Activated T-cell treated with anti-CD3 and anti-CD28 coated beads for 48 hours (primary cell): ENCODE results near the gene TTC31.

Experiments
- DNase-seq: peaks from one replicate; pipeline ENCODE4 v3.0.0-alpha.2; 2020; ENCODE audit warnings: low read depth

TTC31 gene

GRCh38 chr2:74488643-74489481 is 6.0 kb downstream of the TTC31 start:
- DNase-seq: no peak

GRCh38 chr2:74489906-74490305 is 7.0 kb downstream of the TTC31 start:
- no peak for DNase-seq

GRCh38 chr2:74491648-74492544 is 9.0 kb downstream of the TTC31 start:
- DNase-seq: no peak

GRCh38 chr2:74493546-74493945 is 10.7 kb downstream of the TTC31 start:
- no peak for DNase-seq

GRCh38 chr2:74495440-74495839 is 12.6 kb downstream of the TTC31 start:
- no peak for DNase-seq

- no peak for DNase-seq
Observed at GRCh38 chr2:74496997-74497776, 14.3 kb downstream of the TTC31 start.

- DNase-seq: no peak
Observed at GRCh38 chr2:74497777-74498499, 15.1 kb downstream of the TTC31 start.

GRCh38 chr2:74498500-74499266 is 15.8 kb downstream of the TTC31 start:
- DNase-seq: no peak

- no peak for DNase-seq
Observed at GRCh38 chr2:74499267-74499939, 16.5 kb downstream of the TTC31 start, which contains the start of gene LBX2. Gene LBX2, minus strand, starts transcription at chr2:74499603. Its CDS starts 66 bp downstream, at chr2:74499537.

GRCh38 chr2:74499940-74500577 is 17.2 kb downstream of the TTC31 start:
- no peak for DNase-seq

- no peak for DNase-seq
Observed at GRCh38 chr2:74500578-74500946, 17.7 kb downstream of the TTC31 start.

- no peak for DNase-seq
Observed at GRCh38 chr2:74501335-74502071, 18.6 kb downstream of the TTC31 start.

GRCh38 chr2:74502147-74502719 is 19.4 kb downstream of the TTC31 start:
- no peak for DNase-seq

GRCh38 chr2:74502720-74503505 is 20.0 kb downstream of the TTC31 start:
- peak; percentile 54 for DNase-seq

- no peak for DNase-seq
Observed at GRCh38 chr2:74503506-74504475, 20.9 kb downstream of the TTC31 start.

- DNase-seq: no peak
Observed at GRCh38 chr2:74504591-74504990, 21.7 kb downstream of the TTC31 start.
